Esophagus squamous epithelium (tissue), 4 donors: ENCODE measurements around the gene LPAR6.
"Not testable (repeated sequence)": the region's sequence is repeated elsewhere in the genome, so short reads cannot be mapped to it uniquely, and the experiment has no call there.

ENCODE experiments used
- POLR2A ChIP-seq, 4 donors: fragments of 450-650 bp; IDR thresholded peaks; one replicate each; pipeline ENCODE4 v1.6.1; 2017; ENCODE audit warnings: antibody characterized with exemption in 4 of 4, mild to moderate bottlenecking in 4 of 4, moderate library complexity in 3 of 4
- TF ChIP-seq, protein P1 (sequence below), 6 experiments: fragments of 450-650 bp in 4 of 6; fragments of 200-600 bp in 2 of 6; sonication (generic) in 2 of 6; IDR thresholded peaks; one replicate each; pipeline ENCODE4 v1.5.1; 2016 to 2019; ENCODE audit warnings: antibody characterized with exemption in 6 of 6, mild to moderate bottlenecking in 4 of 6, moderate library complexity in 4 of 6

DNA sequence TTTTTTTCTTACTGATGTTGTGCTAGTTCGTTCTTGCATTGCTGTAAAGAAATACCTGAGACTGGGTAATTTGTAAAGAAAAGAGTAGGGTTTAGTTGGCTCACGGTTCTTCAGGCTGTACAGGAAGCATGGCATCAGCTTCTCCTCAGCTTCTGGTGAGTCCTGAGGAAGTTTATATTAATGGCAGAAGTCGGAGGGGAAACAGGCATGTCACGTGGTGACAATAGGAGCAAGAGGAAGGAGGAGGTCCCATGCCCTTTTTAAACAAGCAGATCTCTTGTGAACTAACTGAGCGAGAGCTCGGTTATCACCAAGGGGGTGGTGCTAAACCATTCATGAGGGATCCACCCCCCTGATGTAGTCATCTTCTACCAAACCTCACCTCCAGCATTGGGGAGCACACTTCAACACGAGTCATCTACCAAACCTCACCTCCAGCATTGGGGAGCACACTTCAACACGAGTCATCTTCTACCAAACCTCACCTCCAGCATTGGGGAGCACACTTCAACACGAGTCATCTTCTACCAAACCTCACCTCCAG, 13.9 kb upstream of the LPAR6 start:
- TF ChIP-seq, protein P1, sequence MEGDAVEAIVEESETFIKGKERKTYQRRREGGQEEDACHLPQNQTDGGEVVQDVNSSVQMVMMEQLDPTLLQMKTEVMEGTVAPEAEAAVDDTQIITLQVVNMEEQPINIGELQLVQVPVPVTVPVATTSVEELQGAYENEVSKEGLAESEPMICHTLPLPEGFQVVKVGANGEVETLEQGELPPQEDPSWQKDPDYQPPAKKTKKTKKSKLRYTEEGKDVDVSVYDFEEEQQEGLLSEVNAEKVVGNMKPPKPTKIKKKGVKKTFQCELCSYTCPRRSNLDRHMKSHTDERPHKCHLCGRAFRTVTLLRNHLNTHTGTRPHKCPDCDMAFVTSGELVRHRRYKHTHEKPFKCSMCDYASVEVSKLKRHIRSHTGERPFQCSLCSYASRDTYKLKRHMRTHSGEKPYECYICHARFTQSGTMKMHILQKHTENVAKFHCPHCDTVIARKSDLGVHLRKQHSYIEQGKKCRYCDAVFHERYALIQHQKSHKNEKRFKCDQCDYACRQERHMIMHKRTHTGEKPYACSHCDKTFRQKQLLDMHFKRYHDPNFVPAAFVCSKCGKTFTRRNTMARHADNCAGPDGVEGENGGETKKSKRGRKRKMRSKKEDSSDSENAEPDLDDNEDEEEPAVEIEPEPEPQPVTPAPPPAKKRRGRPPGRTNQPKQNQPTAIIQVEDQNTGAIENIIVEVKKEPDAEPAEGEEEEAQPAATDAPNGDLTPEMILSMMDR (IDR thresholded peaks at IDR 0.05), result not testable (repeated sequence)
- not testable (repeated sequence) for TF ChIP-seq POLR2A (IDR thresholded peaks at IDR 0.05)
